Ishikawa (cell line): ENCODE results near the gene SPIRE2.

Source experiments
- EP300 ChIP-seq: IDR thresholded peaks from 2 replicates; pipeline ENCODE4 v1.6.1; 2012; ENCODE audit warnings: borderline replicate concordance
- FOXM1 ChIP-seq: IDR thresholded peaks from 2 replicates; pipeline ENCODE4 v1.6.1; 2012; ENCODE audit warnings: low read depth, borderline replicate concordance
- RAD21 ChIP-seq: IDR thresholded peaks from 2 replicates; pipeline ENCODE4 v1.6.1; 2012; ENCODE audit warnings: low read depth
- YY1 ChIP-seq: IDR thresholded peaks from 2 replicates; pipeline ENCODE4 v1.6.1; 2012; ENCODE audit warnings: low read depth
- TF ChIP-seq, protein P1 (sequence below): IDR thresholded peaks from 2 replicates; pipeline ENCODE4 v1.6.1; 2012; ENCODE audit warnings: low read depth, mild to moderate bottlenecking

DNA sequence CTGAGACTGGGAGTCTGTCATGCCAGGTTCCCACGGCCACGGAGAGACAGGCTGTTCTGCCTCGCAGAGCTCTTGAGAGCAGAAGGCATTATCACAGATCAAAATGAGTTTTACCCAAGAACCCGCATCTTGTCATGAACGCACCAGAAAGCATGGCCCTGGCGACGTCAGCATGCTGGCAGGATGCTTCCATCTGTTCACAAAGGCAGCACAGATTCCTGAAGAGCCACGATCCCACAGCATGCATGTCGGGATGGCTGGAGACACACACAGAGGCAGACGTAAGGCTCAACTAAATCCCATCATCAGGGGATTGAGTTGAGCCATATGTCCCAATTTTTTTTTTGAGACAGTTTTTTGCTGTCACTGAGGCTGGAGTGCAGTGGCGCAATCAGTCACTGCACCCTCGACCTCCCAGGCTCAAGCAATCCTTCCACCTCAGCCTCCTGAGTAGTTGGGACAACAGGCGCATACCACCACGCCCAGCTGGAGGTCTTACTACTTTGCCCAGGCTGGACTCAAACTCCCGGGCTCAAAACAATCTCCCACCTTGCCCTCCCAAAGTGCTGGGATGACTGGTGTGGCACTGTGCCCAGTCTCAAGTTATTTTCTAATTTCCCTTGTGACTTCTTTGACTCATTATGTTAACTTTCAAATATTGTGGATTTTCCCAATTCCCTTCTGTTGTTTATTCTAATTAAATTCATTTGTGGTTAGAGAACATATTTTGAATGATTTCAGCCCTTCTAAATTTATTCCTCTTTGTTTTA lies 23.0 kb upstream of the SPIRE2 start:
- TF ChIP-seq, protein P1, sequence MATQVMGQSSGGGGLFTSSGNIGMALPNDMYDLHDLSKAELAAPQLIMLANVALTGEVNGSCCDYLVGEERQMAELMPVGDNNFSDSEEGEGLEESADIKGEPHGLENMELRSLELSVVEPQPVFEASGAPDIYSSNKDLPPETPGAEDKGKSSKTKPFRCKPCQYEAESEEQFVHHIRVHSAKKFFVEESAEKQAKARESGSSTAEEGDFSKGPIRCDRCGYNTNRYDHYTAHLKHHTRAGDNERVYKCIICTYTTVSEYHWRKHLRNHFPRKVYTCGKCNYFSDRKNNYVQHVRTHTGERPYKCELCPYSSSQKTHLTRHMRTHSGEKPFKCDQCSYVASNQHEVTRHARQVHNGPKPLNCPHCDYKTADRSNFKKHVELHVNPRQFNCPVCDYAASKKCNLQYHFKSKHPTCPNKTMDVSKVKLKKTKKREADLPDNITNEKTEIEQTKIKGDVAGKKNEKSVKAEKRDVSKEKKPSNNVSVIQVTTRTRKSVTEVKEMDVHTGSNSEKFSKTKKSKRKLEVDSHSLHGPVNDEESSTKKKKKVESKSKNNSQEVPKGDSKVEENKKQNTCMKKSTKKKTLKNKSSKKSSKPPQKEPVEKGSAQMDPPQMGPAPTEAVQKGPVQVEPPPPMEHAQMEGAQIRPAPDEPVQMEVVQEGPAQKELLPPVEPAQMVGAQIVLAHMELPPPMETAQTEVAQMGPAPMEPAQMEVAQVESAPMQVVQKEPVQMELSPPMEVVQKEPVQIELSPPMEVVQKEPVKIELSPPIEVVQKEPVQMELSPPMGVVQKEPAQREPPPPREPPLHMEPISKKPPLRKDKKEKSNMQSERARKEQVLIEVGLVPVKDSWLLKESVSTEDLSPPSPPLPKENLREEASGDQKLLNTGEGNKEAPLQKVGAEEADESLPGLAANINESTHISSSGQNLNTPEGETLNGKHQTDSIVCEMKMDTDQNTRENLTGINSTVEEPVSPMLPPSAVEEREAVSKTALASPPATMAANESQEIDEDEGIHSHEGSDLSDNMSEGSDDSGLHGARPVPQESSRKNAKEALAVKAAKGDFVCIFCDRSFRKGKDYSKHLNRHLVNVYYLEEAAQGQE, result no peak
- TF ChIP-seq EP300 (no peak), YY1 (no peak), RAD21 (no peak), FOXM1 (no peak)
